Medulla oblongata (tissue), 1 donor: ENCODE results near the gene INPP4A.
A peak's percentile ranks its signal among the peaks of the same experiment; 100 is the strongest.

Source experiments
- DNase-seq: peaks from one replicate; pipeline ENCODE4 v3.0.0-alpha.2; 2015; ENCODE audit errors: extremely low spot score

INPP4A gene

DNA sequence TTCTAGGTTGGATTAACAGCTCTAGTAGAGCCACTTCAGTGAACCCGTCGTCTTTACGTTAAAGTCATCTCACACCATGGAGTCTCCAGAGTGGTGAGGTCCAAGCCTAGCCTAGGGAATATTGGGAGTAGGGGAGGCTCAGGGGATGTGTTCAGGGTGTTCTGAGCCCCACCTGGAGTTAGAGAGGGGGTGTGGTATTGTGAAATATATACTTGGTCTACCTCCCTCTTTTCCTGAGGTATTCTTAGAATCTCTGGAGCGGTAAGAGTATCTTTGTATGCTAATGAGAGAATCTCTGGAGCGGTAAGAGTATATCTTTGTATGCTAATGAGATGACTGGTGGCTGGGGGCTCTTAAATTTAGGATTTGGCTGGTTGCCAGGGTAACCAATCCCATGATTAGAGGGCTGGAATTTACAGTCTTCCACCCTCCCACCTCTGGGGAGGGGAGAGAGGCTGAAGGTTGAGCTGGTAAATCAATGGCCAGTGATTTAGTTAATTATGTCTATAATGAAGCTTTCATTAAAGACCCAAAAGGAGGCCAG lies 69.5 kb downstream of the INPP4A start:
- no peak for DNase-seq

DNA sequence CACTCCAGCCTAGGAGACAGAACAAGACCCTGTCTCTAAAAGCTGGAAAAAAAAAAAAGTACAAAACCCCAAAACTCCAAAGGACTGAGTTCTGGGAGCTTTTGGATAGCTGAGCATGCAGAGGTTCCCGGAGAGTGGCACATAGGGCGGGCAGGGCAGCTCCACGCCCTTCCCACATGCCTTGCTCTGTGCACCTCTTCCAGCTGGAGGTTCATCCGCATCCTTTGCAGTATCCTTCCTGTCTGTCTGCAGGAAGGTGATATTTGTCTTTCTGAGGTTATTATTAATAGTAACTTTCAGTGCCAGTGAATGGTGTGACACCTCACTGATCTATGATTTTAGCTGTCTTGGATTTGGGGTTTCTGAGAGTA lies 70.2 kb downstream of the INPP4A start:
- DNase-seq = no peak

DNA sequence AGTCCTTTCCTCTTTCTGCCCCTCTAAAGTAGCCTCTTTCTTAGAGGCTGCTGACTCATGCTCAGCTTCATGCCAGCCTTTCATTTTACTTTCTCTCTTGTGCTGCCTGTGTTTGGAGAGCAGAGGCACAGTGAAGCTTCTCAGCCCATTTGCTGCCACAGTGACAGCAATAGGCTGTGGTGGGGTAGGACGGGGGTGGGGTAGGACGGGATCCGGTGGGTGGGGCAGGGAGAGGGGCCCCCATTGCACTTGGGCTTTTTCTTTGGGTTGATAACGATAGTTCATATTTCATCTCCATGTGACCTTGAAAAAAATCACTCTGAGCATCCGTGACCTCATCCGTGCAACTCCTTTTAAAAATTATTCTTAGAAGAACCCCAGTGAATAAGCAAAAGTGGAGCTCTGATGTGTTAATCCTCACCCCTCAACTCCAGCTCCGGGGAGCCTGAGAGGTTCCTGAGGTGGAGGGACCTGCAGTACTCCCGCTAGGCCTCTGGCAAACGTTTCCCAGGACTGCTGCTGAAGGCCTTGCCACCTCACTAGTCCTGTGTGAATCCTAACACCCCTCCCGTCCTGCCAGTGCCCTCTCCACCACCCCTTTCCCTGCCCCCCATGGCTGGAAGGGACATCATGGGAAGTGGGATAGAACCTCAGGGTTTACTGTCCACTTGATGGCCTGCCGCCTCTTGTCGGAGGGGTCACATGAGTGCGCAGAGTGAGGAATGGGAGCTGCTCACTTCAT lies 70.8 kb downstream of the INPP4A start:
- DNase-seq = peak; percentile 76

DNA sequence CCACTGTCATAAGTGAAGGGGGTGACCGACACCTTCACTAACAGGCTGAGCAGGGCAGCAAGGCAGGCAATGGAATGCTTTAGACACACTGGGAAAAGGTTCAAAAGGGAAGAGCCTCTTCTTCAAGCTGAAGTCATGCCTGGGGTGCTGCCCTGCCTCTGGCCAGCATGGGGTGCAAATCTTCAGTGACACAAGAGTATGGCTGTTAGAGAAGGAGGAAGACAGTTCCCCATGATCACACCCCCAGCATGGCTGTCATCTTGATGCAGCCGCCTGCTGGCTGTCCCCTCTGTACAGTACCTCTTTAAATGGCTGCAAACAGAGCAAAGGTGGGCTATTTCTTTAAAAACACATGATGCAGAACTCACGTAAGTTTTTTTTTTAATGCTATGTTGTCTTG lies 71.9 kb downstream of the INPP4A start:
- no peak for DNase-seq

DNA sequence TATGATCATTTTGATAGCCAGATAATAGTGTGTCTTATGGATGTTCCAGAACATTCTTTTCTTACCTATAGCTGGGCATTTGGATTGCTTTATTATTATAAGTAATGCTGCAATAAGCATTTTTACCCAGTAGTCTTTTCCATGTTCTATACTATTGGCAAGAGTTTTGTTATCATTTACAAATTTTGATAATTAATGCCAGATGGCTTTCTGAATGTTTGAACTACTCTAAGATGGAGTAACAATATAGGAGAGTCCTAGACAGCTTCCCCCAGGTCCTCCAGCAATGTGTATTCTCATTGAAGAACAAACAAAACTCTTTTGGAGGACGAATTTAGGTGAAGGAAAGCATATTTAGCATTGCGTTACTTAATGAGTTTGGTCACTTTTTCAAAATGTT lies 73.0 kb downstream of the INPP4A start:
- no peak for DNase-seq

DNA sequence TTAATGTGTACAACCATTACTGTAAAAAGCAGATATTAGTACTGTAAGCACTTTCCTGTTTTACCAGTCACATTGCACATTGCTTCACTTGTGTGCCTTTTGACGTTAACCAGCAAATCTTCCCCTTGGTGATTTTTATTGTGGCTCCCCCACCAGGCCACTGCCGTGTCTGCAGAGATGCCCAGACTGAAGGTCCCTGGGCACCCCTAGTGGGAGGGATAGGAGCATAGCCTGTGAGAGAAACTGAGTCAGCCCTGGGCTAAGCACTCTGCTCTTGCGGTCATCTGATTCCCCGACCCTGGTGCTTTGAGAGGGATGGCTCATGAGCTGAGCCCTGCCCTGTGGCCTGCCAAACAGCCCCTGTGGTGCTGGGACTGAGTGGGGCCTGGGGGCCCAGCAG lies 73.4 kb downstream of the INPP4A start:
- DNase-seq = peak; percentile 70

DNA sequence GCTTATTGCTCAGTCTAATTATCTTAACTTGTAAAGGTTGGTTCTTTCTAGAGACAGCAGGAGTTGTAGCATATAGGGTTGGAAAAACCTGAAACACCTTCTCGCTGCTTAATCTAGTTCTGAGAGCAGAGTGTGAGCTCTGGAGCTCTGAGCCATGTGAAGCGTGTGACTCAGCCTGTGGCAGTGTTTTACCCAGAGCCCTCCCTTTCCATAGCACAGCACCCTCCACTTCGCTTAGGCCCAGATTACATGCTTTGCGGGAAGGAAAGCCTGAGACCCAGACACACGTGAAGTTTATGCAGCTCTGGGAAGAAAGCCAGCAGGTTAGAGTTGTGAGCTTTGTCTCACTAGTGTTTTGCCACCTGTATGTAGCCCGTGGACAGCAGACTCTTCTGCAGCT lies 74.5 kb downstream of the INPP4A start:
- no peak for DNase-seq

DNA sequence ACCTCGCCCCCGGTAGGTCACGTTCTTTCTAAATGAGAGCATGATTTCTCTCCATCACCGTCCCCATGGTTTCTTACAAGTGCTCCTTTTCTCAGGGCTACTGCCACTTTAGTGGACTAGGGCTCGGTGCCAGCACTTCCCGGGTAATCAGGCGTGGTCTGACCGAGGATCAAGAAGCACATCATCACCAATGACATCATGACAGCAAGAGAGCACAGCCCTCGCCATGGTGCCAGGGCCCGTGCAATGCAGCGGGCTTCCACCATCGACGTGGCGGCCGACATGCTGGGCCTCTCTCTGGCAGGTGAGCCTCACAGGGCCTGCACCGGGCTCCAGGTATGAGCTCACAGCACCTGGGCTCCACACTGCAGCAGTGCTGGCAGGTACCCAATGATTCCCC lies 75.2 kb downstream of the INPP4A start:
- DNase-seq = no peak

DNA sequence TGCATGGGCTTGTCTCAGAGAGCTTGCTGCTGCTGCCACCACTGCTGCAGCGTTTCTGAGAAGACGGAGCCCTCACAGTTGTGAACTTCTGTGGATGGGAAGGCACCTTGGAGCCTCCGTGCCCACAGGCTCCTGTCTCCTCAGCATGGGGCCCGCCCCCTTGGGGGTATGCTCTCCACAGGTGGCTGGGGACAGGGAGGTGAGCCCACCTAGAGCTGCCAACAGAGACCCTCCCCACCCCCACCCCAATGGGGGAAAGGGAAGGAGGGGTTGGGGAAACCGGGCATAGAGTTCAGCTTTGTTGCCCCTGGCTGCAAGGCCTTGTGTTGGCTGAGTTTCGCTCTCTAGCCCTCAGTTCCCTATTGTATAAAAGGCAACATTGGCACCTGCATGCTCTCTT lies 76.1 kb downstream of the INPP4A start:
- DNase-seq = no peak

DNA sequence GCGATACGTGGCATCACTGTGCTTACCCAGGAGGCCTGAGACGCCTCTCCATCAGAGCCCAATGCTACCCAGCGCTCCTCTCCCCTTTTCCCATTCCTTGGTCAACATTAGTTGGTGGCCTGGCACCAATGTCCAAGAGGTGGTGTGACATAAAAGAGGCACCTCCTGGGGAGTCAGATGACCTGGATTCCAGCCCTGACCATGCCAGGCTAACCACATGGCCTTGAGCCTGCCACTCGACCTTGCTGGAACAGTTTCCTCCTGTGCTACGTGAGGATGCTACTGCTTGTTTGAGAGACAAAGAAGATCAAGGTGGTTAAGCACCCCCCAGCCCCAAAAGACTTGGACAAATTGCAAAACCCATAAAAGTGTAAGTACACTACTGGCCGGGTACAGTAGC lies 76.6 kb downstream of the INPP4A start:
- DNase-seq = no peak

DNA sequence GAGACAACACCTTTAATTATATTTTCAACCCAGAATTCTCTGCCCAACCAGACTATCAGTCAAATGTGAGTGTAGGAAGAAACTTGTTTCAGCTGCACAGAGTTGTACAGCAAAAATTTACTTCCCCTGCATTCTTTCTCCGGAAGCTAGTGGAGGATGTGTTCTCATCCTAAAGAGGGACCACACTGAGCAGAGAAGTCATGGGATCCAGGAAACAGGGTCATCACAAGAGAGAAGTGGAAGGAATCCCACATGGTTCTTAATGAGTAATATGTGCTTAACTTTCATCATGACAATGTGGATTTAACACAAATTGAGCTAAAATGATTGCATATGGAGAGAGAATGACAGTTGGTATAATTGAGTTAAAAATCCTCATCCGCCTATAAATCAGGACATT lies 78.2 kb downstream of the INPP4A start:
- no peak for DNase-seq

DNA sequence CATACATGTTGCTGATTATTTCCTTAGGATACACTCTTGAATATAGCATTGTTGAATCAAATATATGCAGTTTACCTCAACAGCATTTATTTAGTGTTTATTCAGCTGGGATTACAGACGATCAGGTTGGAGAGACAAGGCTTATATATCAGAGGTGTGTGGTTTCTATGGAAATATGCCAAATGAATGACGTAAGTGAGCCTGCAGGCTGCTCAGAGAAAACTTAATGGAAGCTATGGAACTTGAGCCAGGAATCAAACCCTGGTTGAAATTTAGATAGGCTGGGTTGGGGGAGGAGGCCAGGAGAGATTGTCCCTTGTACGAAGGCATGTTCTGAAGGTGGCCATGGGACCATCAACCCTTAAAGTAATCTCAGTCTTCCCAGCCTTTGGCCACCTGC lies 79.5 kb downstream of the INPP4A start:
- no peak for DNase-seq

DNA sequence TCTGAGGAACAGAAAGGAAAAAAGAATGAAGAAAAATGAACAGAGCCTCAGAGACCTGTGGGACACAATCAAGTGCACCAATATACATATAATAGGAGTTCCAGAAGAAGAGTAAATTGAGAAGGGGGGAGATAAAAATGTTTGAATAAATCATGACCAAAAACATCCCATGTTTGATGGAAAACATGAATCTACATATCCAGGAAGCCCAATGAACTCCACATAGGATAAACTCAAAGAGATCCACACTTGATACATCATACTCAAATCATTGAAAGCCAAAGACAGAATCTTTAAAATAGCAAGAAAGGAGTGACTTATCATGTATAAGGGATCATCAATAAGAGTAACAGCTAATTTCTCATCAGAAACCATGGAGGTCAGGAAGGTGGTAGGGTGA lies 83.7 kb downstream of the INPP4A start:
- DNase-seq = no peak

DNA sequence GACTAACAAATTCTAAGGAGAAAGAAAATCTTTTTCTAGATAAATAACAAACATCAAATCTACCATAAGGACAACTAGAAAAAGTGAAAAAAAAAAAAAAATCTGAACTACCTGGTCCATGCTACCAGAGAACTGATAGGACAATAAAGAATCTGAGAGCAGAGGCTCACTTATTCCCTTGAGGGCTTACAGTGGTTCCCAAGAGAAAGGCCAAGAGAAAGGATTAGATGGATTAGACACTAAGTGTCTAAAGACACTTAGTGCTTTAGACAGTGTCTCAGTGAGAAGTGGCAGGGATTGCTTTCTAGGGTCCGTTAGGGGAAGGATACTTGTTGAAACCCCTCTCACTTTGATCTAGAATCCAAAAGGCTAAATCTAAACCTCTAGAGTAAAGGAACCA lies 85.5 kb downstream of the INPP4A start:
- no peak for DNase-seq

DNA sequence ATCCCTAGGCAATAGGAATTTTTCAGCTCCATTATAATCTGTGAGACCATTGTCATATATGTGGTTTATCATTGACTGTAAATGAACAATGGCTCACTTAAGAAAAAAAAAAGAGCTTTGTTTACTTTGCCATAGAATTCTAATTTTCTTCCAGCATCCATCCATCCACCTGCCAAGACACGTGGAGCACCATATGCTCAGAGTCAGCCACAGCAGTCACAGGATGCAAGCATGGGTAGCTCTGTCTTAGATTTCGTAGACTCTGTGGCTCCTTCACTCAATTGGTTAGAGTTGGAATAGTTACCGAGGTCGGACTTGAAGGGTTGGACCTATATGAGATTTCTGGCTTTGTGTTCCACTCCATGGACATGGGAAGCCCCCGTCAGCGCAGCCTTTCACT lies 88.1 kb downstream of the INPP4A start:
- DNase-seq = no peak

DNA sequence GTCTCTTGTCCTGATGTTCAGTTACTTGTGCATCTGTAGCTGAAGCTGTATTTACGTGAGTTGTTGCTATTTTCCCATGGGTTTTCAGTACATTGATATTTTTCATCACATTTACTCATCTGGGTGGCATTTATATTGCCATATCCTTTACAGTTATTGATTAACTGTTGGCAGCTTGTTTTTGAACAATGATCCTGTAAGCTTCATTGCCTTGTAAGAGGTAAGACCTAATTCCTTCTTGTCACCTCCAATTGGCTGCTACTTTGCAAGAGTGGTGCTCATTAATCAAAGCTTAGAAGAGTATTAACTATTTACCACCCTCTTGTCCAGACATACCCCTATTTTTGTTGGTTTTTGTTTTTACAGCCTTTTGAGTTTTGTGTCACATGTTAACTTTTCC lies 88.9 kb downstream of the INPP4A start:
- no peak for DNase-seq

DNA sequence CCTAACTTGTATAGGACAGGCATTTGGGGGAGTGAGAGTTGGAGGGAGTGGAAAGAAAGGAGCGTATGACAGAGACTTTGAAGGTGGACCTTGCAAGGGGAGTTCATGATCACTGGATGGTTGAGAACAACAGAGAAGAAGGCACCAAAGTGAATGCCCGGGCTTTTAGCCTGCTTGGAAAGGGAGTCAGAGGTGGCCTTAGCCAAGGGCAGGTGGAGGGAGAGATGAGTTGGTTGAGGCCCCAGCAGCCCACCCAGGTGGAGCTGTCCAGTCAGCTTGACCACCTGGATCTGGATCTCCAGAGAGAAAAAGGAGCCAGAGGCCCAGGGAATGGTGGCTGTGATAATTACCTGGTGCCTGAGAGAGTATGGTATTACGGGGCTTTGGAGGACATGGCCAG lies 90.1 kb downstream of the INPP4A start:
- no peak for DNase-seq

DNA sequence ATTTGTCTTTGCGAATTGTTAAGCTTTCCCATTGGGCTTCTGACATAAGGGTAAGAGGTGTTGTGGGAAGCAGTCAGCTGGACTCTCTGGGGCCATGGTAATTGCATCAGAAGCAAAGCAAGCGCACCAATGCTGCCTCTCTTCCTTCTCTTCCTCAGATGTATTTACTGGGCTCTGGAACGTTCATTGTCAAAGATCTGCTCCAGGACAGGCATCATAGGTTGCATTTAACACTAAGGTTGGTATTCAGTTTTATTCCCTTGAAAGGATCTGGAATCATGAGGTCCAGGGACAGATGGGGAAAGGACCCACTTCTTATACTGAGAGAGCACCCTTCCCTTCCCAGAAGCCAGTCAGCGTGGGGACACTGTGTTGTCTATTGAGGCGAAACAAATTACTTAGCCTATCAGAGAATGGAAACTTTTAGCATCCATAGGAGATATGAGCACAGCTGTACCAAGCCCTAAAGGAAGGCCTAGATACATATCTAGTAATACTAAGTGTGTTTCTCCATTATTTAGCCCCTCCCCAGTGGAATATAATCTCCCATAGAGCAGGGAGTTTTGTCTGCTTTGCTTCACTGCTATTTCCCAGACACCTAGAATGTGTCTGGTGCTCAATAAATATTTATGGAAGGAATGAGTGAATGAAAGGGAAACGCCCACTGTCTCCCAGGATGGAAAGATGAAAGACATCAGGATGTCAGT lies 91.5 kb downstream of the INPP4A start:
- no peak for DNase-seq

DNA sequence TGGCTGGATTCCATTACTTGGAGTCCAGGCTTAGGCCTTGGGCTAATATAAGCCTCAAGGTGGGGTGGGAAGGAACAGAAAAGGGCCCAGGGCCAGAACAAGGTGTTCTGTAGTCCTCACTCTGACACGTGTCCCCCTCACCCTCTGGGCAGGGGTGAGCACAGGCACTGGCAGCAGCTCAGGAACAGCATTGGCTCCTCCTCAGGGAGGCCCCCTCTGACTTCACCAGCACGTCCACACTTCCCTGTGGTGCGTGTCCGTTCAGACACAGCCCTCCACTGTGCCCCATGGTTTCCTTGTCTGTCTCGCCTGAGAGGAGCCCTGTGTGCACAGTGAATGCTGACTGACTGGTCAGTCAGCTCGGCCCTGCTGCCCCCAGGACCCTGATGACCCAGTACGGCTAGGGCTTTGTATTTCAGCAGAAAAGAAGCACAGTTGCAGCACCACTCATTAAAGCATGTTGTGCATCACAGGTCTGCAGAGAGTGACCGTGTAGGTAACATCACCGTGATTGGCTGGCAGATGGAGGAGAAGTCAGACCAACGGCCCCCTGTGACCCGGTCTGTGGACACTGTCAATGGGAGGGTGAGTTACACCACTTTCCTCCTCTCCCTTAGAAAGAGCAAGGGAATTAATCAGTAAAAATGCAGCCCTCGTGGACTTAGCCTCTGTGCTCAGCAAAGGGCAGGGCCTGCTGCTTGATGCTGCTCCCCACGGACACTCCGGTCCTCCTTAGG lies 92.9 kb downstream of the INPP4A start:
- no peak for DNase-seq

DNA sequence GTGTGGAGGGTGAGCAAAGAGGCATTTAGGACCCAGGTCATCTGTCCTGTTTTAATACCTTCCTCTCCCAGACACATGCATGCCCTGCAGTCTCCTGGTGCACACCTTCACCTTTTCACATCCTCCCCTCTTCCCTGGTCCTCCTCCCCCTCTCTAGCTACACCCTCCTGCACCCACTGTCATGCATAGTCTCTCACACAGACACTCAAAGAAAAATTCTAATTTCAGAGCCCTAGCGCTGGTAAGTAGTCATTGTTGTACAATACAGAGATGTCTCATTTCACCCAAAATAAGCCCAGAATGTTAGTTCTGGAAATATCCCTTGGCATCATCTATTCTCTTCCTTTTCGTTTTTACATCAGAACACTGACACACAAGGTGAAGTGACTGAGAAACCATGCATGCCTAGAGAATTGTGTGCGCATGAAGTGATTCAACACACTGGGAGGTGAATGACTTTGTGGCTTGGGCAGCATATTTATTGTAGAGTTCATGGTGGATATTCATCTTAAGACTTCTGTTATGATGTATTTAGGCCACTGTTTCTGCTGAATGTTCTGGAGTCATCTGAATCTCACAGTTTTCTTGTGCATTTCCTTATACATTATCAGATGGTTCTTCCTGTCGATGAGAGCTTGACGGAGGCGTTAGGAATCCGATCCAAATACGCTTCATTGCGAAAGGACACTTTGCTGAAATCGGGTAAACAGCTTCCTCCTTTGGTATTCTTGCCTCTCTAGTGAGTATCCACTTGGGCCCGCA lies 93.8 kb downstream of the INPP4A start:
- DNase-seq = no peak

DNA sequence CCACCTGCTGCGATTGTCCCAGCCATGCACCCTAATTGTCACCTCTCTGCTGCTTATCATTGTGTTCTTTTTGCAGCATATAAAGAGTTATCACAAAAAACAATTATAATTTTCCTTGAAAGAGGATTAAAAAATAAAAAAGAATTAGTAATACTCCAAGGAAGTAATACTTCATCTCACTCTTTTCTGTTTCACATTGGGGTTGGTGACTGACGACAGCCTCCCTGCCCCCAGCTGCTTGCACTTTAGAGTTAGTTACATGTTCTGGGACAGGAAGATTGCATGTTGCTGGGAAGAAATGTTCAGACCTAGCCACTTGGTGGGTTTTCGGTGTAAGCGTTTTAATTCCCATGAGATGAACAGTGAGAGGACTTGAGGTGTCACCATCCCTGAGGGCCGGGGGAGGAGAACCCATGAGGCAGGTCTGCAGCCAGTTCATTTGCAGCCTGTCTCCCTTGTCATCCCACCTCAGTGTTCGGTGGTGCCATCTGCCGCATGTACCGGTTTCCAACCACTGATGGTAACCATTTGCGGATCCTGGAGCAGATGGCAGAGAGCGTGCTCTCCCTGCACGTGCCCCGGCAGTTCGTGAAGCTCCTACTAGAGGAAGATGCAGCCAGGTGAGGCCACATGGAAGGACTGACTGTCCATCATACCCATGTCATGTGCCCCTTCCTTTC lies 94.5 kb downstream of the INPP4A start:
- DNase-seq = no peak
